Endothelial cell of umbilical vein (primary cell): ENCODE results near the gene MICAL3. TPM values are rescaled to one million over a fixed set of nuclear protein-coding genes. Genes with fewer than 3 reads are reported as not detected.

Source experiments
- BruUV-seq: library from RNA; stranded (reverse); fragments of 400-500 nt; replicated peaks from 2 replicates; lab custom pipeline; 2021; lab: Mats Ljungman, UMichigan
- CTCF ChIA-PET: fragments of 300-600, 350-600 bp; sonication (Branson Sonifier 250); formaldehyde crosslinking; loops from one replicate; lab custom pipeline; 2021; ENCODE audit warnings: antibody characterized with exemption, inconsistent platforms; lab: Charles Lee
- POLR2A ChIA-PET: fragments of 300-600, 350-600 bp; sonication (Branson Sonifier 250); formaldehyde crosslinking; loops from one replicate; lab custom pipeline; 2021; ENCODE audit warnings: antibody characterized with exemption, inconsistent platforms; lab: Charles Lee
- DNase-seq: peaks from one replicate; pipeline ENCODE4 v3.0.0-alpha.2; 2011; ENCODE audit warnings: low read depth, low spot score
- FAIRE-seq: peaks from 2 replicates; lab custom pipeline; 2011; peaks lifted over from hg19 to GRCh38; lab: Jason Lieb, UNC
- H2AFZ ChIP-seq: 2 replicates; pipeline ENCODE4 v1.6.0; 2012; ENCODE audit warnings: low read depth, low read length, control low read depth, inconsistent platforms
- H3K27ac ChIP-seq: 2 replicates; pipeline ENCODE4 v1.5.1; 2011; ENCODE audit warnings: low read depth, mild to moderate bottlenecking, control low read depth, low read length, moderate library complexity; ENCODE audit not compliant: insufficient read depth
- H3K27me3 ChIP-seq, 2 experiments: 2 replicates each; pipeline versions ENCODE4 v1.6.0 to v1.6.1; 2011; ENCODE audit warnings: low read length in 2 of 2, mixed read lengths in 1 of 2; ENCODE audit not compliant: control insufficient read depth in 2 of 2, insufficient read depth in 2 of 2
- H3K36me3 ChIP-seq, 2 experiments: 2 replicates in 1 of 2; 3 replicates in 1 of 2; pipeline ENCODE4 v1.5.1; 2011; ENCODE audit warnings: low read length in 2 of 2, mild to moderate bottlenecking in 1 of 2, moderate library complexity in 1 of 2; ENCODE audit not compliant: control insufficient read depth in 2 of 2, insufficient read depth in 2 of 2; ENCODE audit errors: extremely low read depth in 1 of 2
- H3K4me1 ChIP-seq: 3 replicates; pipeline ENCODE4 v1.5.1; 2011; ENCODE audit warnings: mild to moderate bottlenecking, low read length; ENCODE audit not compliant: control insufficient read depth, insufficient read depth; ENCODE audit errors: extremely low read depth
- H3K4me2 ChIP-seq: 2 replicates; pipeline ENCODE4 v1.6.1; 2011; ENCODE audit warnings: low read length, control low read depth, mixed read lengths; ENCODE audit not compliant: insufficient read depth
- H3K4me3 ChIP-seq, 3 experiments: fragments of 200-600 bp in 1 of 3; sonication (generic), shearing (Covaris generic) in 1 of 3; replicated peaks in 1 of 3; 2 replicates each; pipeline ENCODE4 v1.5.1; 2011 to 2016; ENCODE audit warnings: control low read depth in 3 of 3, low read length in 3 of 3, mild to moderate bottlenecking in 2 of 3, inconsistent platforms in 1 of 3, low read depth in 1 of 3, moderate library complexity in 1 of 3; ENCODE audit not compliant: insufficient read depth in 1 of 3
- H3K79me2 ChIP-seq: 2 replicates; pipeline ENCODE4 v1.6.0; 2012; ENCODE audit warnings: low read length, inconsistent platforms; ENCODE audit not compliant: control insufficient read depth, insufficient read depth
- H3K9ac ChIP-seq: replicated peaks from 2 replicates; pipeline ENCODE3; 2011; ENCODE audit warnings: low read length, control low read depth; ENCODE audit not compliant: insufficient read depth; ENCODE audit errors: extremely low read depth
- H3K9me1 ChIP-seq: replicated peaks from 3 replicates; pipeline ENCODE4 v1.6.0; 2011; ENCODE audit warnings: mild to moderate bottlenecking, low read length; ENCODE audit not compliant: control insufficient read depth, insufficient read depth; ENCODE audit errors: extremely low read depth
- H3K9me3 ChIP-seq: replicated peaks from 2 replicates; pipeline ENCODE4 v1.5.1; 2012; ENCODE audit warnings: low read length, inconsistent platforms; ENCODE audit not compliant: control insufficient read depth, insufficient read depth
- H4K20me1 ChIP-seq: replicated peaks from 2 replicates; pipeline ENCODE3; 2011; ENCODE audit warnings: mild to moderate bottlenecking, low read length; ENCODE audit not compliant: control insufficient read depth, insufficient read depth; ENCODE audit errors: extremely low read depth
- CTCF ChIP-seq, 2 donors: IDR thresholded peaks; 1 replicate in 1 of 2; 2 replicates in 1 of 2; pipeline ENCODE4 v1.5.1; 2011; ENCODE audit warnings: low read length in 2 of 2, mild to moderate bottlenecking in 2 of 2, moderate library complexity in 2 of 2, control low read depth in 1 of 2, inconsistent platforms in 1 of 2, low read depth in 1 of 2; ENCODE audit not compliant: insufficient read depth in 1 of 2; ENCODE audit errors: extremely low read depth in 1 of 2
- EZH2 ChIP-seq: IDR thresholded peaks from 2 replicates; pipeline ENCODE4 v1.6.1; 2012; ENCODE audit warnings: borderline replicate concordance, low read depth, mild to moderate bottlenecking, moderate library complexity, low read length, inconsistent platforms; ENCODE audit not compliant: severe bottlenecking
- FOS ChIP-seq: IDR thresholded peaks from 2 replicates; pipeline ENCODE4 v1.6.1; 2011; ENCODE audit warnings: mild to moderate bottlenecking, low read length, moderate library complexity, borderline replicate concordance; ENCODE audit not compliant: insufficient read depth
- GATA2 ChIP-seq: IDR thresholded peaks from 2 replicates; pipeline ENCODE4 v1.7.0; 2011; ENCODE audit warnings: low read depth, mild to moderate bottlenecking, moderate library complexity, mixed read lengths, low read length; ENCODE audit not compliant: insufficient read length, insufficient read depth
- JUN ChIP-seq: IDR thresholded peaks from 2 replicates; pipeline ENCODE4 v1.6.1; 2011; ENCODE audit warnings: borderline replicate concordance, low read depth; ENCODE audit not compliant: insufficient read length, insufficient read depth
- MAX ChIP-seq: IDR thresholded peaks from 2 replicates; pipeline ENCODE4 v1.6.1; 2011; ENCODE audit not compliant: insufficient read depth, insufficient read length
- MYC ChIP-seq: IDR thresholded peaks from one replicate; pipeline ENCODE4 v1.6.1; 2011; ENCODE audit warnings: mild to moderate bottlenecking, low read depth, low read length
- POLR2A ChIP-seq: IDR thresholded peaks from 2 replicates; pipeline ENCODE4 v1.6.1; 2012; ENCODE audit warnings: low read depth, mild to moderate bottlenecking, control low read depth, low read length
- POLR2AphosphoS5 ChIP-seq: IDR thresholded peaks from 2 replicates; pipeline ENCODE4 v1.6.1; 2012; ENCODE audit warnings: low read depth, mild to moderate bottlenecking, control low read depth, low read length, moderate library complexity; ENCODE audit not compliant: insufficient read depth
- dilution Hi-C: fragments of 300-500 bp; cut with MboI; formaldehyde crosslinking; loops from one replicate; pipeline ENCODE4 v1.15.0; 2019; ENCODE audit warnings: low sequenced_read_pairs; ENCODE audit not compliant: extremely low pct_ligation_motif_present
- intact Hi-C: fragments of 100-400 bp; cut with micrococcal nuclease; formaldehyde crosslinking; loops from one replicate; pipeline ENCODE4 v1.10.0; 2022
- polyA plus RNA-seq, 4 experiments: library from polyadenylated mRNA; depleted of rRNA in 3 of 4; stranded (reverse) in 3 of 4; unstranded in 1 of 4; fragments of >200 nt; gene quantifications; 2 replicates each; pipeline versions ENCODE4 v1.2.1 to v1.2.3, GENCODE V29; 2011 to 2012; ENCODE audit warnings: missing spikeins in 1 of 4
- total RNA-seq: library from RNA; stranded (reverse); gene quantifications from 2 replicates; pipeline ENCODE4 v1.2.3, GENCODE V29; 2021

Gene MICAL3
- total and polyA plus RNA-seq, 2 donors (not counting 3 experiments of a cell fraction or from before 2014, with no cell fraction given): 14.5 to 63.7 TPM

GRCh38 chr22:18031695-18032454 is 7.5 kb upstream of the MICAL3 start:
- no peak for DNase-seq
- H3K27ac ChIP-seq: no peak overlapping the region
- no peaks in the 10 kb centered on the region for H3K9me3 ChIP-seq
- ChIA-PET CTCF (interaction anchor here (0.6 to 1.8 kb wide), 2 partner anchors 33 to 44 kb away, joined by 3 to 4 read pairs; no protein-coding TSS in a partner anchor), POLR2A (no interaction called here)
- no TSS peak for BruUV-seq
- H3K9me1 ChIP-seq: no peaks in the 10 kb centered on the region
- H3K36me3 ChIP-seq: no peaks in the 10 kb centered on the region
- peaks cover 20 to 26% of the 10 kb centered on the region in 2 experiments for H3K27me3 ChIP-seq
- H2AFZ ChIP-seq: no peak overlapping the region
- H3K79me2 ChIP-seq: no peaks in the 10 kb centered on the region
- H3K4me3 ChIP-seq: no peak overlapping the region
- dilution Hi-C loops: no loop called here
- intact Hi-C loops: no loop called here
- TF ChIP-seq GATA2: no peak
- TF ChIP-seq POLR2AphosphoS5: no peak
- no peak for TF ChIP-seq MYC
- no peak for TF ChIP-seq FOS
- TF ChIP-seq EZH2: no peak
- no peak for TF ChIP-seq MAX
- no peak for TF ChIP-seq POLR2A
- no peak for TF ChIP-seq CTCF (IDR thresholded peaks at IDR 0.05; ENCODE audit: extremely low read depth in 1 of 2, insufficient read depth in 1 of 2, low read depth in 1 of 2, low read length in 2 of 2)
- no peak for TF ChIP-seq JUN
- no peaks in the 10 kb centered on the region for H4K20me1 ChIP-seq
- peaks cover 2% of the 10 kb centered on the region for H3K4me1 ChIP-seq
- no peak overlapping the region for H3K4me2 ChIP-seq
- FAIRE-seq: no peak
- no peak overlapping the region for H3K9ac ChIP-seq
